Limb (tissue), 2 donors: ENCODE data around the gene NEGR1.
"Not testable (repeated sequence)": the region's sequence is repeated elsewhere in the genome, so short reads cannot be mapped to it uniquely, and the experiment has no call there.

Source experiments
- DNase-seq, 2 donors: peaks; one replicate each; pipeline ENCODE4 v3.0.0-alpha.2; 2016; ENCODE audit errors: extremely low spot score in 2 of 2

NEGR1 gene

DNA sequence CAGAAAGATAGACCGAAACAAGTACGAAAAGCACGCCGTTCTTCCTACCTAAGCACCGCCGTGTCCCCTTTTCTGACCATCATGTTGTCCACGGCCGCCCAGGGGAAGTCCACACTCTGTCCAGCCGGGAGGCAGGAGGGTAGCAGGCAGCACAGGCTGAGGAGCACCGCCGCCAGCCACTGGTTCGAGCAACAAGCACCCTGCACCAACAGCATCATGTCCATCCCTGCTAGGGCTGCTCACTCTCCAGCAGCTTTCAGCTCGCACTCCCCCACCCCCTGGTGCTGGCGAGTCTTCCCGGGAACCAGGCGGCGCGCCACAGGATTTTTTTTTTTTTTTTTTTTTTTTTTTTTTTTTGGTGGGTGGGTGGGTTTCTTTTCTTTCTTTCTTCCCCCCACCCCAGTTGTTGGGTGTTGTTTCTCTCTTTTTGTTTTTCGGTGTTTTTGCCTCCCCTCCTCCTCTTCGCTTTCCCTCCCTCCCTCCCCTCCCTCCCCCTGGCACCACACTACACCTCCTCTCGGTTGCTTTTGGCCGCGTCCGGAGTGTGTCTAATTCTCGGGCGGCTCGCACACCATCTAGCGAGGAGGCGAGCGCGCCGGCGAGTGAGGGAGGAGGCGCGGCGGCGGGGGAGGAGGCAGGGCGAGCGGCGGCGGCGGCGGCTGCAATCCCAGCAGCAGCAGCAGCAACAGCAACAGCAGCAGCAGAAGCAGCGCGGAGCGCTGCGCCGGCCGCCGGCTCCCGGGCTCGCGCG is at the start of gene NEGR1:
Gene NEGR1 (minus strand): TSS at position 269 of the 751 bp plus-strand sequence.
- DNase-seq = peak; percentile 82 to 93

DNA sequence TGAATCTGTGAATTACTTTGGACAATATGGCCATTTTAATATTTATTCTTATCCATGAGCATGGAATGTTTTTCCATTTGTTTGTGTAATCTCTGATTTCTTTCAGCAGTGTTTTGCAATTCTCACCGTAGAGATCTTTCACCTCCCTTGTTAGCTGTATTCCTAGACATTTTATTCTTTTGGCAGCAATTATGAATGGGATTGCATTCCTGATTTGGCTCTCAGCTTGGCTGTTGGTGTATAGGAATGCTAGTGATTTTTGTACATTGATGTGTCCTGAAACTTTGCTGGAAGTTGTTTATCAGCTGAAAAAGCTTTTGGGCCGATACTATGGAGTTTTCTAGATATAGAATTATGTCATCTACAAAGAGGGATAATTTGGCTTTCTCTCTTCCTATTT is 44.2 kb upstream of the NEGR1 start:
- no peak for DNase-seq

DNA sequence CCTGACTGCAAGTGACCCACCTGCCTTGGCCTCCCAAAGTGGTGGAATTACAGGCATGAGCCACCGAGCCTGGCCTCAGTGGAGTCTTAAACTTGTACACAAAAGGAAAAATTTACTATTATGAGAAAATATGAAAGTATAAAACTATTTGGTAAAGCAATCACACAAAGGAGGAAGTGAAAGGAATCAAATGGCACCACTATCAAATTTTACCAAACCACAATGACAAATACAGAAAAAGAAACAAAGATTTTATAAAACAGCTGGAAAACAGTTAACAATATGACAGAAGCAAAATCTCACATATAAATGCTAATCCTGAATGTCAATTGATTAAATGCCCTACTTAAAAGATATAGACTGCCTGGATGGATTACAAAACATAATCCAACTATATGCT is 42.1 kb upstream of the NEGR1 start:
- no peak for DNase-seq

DNA sequence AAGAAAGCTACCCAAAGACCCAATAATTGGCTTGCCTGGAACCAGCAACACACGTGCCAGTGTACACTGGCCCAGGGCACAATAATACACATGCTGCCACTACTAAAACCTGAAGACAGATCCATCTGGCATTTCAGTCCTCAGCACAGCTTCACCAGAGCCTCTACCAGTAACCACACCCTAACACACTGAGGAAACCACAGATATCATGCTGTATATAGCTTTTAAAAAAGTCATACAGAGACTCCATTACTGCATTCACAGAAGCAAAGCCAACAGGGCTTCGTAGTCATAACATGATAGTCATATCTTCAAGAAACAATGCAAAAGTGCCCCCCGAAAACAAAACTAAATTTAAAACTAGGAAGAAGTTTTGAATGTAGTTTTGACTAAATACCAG is 40.6 kb upstream of the NEGR1 start:
- DNase-seq = no peak

DNA sequence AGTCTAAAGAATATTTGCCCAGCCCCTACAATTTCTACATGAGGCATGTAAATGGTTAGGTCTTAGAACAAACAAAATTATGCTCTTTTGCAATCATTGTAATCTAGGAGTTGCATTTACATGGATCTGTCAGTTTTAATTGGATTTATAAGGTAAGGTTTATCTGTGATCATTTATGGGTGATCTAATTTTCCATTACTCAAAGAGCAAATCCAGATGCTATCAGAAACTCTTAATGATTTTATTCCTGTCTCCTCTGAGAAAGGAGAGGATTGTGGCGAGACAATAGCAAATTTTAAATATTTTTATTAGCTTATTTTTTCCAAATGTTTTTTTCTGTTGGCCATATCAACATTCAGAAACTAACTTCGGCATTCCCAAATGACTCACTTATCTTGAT is 14.2 kb upstream of the NEGR1 start:
- no peak for DNase-seq

DNA sequence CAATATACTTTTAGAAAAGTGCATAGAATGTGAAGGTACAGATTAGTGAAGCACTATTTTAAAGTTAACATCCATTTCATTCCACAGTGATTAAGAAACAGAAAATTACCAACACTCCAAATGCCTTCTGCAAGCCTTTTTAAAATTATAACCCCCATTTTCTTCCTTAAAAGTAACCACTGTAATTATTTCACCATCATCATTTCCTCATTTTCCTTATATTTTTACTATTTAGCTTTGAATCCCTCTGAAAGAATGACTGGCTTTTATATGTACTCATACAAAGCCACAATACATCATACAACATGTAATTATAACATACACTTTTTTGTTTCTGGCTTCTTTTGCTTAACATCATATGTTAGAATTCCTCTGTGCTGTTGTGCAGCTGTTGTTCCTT is 6.5 kb upstream of the NEGR1 start:
- DNase-seq = no peak

DNA sequence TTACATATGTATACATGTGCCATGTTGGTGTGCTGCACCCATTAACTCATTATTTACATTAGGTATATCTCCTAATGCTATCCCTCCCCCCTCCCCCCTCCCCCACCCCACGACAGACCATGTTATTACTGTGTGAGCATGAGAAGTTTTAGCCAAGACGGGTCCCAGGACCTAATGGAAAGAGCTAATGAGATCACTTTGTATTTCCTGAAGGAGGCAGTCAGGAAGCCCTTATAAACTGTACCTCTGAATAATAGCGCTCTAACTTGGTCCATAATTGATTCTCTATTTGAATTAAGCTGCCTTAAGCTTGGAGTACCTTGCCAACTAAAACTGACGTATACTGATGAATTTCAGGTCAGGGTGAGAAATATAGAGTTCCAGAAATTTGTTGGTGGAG is 4.1 kb upstream of the NEGR1 start:
- DNase-seq = no peak

DNA sequence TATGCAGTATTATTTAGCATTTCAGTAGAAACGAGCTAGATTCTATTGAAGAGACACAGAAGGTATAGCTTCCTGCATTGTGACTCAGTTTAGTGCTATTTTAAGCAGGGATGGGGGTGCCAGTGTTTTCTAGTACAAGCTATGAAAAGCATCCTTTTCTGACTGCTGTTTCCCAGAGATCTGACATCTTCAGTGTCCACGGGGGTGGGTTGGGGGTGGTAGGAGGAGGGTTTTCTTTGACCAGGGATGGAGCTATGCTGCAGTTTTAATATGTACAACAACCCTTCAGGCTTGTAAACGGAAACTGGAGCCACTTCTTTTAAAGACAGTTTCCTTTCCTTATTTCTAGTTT is 2.7 kb upstream of the NEGR1 start:
- DNase-seq = peak in 1 of 2 donors; percentile 32

DNA sequence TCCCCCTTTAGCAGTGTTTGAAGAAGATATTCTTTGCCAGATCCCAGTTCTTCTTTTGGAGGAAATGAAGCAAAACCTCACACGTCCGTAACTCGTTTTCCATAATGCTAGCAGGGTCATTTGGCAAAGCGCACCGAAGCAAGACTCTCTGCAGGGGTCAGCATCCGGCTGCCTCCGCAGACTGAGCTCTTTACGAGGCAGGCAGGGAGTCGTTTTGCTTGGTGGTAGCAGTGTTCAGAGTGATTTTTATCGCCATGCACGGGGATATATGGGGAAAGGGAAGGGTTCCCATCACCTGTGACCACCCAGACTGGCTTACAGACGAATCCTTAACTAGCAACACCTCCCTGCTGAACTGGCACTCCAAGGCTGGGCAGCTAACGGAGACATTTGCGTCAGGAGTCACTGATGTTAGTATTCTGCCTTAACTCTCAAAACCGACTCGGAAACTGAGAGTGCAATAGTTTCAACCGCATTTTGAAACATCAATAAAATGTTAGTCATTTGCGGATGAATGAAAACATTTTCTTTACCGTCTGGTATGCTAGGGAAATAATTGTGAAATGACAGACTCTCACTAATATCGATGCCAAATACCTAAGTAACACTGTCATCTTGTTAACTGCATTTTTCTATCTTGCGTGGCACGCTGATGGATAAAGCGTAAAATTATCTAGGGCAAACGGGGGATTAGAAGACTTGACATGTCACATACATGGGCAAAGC is 2.2 kb upstream of the NEGR1 start:
- DNase-seq = peak; percentile 56 to 72

DNA sequence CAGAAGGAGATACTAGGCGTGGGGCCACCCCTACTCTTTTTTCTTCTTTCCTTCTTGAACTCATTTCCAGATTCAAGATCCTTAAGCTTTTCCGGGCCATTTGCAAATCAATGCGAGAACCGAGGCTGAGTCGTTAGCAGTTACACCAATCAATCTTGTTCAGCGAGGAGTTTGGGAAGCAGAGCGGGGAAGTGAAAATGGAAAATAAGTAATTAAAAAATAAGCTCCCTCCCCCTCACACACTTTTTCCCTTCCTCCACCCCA is 1.7 kb upstream of the NEGR1 start:
- no peak for DNase-seq

DNA sequence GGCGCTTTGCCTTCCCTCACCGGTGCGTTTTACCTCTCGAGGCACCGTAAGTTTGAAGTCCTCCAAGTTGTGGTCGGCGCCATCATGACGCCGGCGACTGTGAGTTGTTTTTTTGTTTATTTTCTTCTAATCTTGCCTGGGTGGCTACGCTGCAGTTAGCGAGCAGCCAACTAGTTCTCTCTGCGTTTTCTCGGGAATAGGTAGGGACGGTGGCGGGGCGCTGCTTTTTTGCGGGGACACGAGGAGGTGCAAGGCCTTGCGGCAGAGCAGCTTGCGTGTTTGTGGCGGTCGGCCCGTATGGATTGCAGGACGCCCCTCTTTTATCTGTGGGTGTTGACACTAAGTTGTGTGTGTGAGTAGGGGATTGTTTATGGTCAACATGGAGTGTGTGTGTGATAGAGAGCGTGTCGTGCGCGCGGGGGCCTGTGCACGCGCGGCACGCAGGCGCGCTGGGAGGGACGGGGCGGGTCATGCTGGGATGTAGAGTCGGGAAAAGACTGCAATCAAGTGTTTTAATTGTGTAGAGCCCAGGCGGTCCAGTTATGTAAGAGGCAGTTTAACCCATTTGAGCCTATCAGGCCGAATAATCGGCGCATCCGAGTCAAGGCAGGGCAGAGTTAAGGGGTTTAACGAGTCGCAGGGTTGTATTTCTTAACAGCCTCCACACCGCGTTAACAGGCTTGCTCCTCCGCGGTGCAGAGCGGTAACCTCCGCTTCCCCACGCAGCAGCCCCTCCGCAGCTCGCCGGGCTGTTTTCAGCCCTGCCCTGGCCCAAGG is 1.2 kb upstream of the NEGR1 start:
- DNase-seq = peak; percentile 73 to 88

DNA sequence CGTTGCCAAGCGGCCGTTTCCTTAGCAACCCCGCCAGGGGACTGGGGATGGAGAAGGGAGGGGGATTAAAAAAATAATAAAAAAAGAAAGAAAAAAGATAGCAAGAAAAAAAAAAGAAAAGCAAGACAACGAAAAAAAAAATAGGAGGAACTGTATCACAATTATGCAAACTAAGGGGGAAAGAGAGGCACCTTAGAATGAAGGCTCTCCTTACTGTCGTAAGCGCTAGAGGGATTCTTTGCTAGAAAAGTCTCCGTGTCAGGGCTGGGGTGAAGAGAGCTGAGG is 625 bp upstream of the NEGR1 start:
- no peak for DNase-seq

DNA sequence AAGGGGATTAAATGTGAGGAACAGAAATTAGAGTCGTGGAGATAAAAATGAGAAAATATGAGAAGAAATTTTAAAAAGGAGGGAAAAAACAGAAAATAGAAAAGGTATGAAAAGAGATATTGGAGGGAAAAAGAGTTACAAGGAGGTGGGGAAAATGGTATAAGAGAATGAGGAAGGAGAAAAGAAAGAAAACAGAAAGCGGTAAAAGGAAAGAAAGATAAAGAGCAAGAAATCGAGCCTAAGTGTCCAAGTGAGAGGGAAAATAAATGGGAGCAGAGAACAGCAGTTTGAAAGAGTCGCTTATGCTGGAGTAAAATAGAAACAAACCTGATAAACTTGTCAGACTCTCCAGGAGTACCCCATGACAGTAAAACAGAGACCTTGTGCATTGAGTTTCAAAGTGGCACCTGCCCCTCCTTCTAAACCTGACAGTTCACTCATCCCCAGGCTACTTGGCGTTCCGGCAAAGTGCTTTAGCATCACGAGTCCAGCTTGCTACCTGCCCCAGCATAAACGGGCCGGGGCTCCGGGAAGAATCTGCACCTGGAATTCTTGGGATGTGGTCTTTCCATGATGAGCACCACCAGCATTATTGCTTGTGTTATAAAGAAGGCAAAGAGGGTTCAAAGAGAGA is 585 bp downstream of the NEGR1 start:
- no peak for DNase-seq

DNA sequence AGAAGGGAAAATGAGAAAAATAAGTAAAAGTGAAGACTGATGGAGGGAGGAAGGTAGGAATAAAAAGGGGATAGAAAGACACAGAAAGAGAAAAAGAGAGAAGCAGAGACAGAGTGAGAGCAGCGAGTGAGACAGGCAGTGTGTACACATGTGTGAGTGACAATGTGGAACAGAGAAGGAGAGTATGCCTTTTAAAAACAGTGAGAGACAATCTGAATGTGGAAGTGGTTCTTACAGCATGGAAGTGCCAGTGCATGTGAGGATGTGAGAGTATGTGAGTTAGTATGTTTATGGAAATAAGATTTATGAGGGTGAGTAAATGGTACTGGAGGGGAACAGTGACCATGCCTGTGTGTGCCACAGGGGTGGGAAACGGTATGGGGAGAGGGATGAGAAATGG is 1.2 kb downstream of the NEGR1 start:
- no peak for DNase-seq

DNA sequence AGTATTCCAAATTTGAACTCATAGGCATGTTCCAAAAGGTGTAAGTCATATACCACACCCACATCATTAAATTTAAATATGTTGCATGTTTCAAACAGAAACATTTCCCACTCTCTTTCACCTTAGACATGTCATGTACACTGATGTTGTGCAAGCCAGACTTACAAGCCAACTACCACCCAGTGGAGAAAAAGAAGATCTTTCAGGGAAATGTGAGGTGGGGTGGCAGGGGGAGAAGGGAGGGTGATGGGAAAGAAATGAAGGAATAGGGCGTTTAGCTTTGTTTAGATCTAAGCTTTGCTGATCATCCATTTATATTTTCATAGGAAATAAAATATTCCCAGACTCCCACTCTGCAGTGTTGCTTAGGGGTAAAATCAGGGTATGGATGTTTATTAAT is 1.6 kb downstream of the NEGR1 start:
- no peak for DNase-seq

DNA sequence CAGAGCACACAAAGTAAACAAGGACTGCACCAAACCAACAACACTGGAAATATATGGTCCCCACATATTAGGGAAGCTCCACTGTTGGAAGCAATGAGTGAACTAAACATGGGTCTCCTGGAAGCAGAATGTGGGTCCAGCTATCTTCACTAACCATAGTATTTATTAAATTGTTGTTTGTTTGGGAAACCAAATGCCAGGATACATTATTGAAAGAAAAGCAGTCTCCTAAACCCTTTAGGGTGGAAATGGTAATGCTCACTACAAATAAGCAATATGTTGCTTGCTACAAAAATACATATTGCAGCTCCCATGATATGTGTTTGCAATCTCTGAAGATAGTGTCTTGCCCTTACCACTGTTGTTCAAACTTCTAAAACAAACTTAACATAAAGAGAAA is 2.2 kb downstream of the NEGR1 start:
- DNase-seq = no peak

DNA sequence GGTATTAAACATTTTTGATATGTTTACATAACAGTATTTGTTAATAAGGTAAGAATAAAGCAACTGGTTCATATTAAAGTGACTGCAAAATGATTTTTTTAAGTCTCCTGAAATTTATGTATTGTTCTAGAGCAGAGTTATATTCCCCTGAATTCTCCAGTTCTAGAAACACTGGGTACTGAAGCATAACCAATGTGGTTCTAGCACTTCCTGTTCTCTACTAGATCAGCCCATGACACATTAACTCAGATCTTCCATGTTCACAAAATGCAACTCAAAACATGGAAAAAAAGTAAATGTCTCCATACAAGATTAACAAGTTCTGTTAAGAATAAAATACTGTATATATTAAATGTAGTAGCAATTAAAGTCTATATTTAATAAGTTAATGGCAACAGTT is 3.9 kb downstream of the NEGR1 start:
- DNase-seq = no peak

DNA sequence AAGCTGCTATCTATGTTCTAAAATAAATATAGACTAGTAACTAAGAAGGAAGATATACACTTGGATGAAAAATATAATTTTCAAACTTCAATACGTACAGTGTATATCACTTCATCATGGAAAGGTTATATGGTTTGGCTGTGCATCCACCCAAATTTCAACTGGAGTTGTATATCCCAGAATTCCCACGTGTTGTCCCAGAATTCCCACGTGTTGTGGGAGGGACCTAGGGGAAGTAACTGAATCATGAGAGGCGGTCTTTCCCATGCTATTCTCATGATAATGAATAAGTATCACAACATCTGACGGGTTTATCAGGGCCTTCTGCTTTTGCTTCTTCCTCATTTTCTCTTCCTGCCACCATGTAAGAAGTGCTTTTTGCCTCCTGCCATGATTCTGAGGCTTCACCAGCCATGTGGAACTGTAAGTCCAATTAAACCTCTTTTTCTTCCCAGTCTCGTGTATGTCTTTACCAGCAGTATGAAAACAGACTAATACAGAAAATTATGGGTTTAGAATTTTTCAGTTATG is 10.7 kb downstream of the NEGR1 start:
- DNase-seq = no peak

DNA sequence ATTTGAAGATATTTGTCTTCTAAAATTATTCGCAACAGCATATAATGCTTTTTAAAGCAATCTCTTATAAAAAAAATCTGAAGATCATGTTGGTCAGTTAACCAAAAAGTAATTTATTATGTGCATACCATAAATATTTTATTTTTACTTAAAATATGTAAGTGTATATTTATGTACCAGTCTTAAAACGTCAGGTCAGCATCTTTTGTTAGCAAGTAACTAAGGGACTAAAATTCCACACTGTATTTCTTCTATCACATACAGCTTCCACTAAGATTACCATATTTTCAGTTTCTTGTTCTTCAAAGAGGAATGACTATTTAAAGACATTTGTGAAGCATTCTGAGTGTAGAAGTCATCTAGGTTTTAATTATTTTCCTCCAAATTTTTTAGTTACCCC is 19.6 kb downstream of the NEGR1 start:
- no peak for DNase-seq

DNA sequence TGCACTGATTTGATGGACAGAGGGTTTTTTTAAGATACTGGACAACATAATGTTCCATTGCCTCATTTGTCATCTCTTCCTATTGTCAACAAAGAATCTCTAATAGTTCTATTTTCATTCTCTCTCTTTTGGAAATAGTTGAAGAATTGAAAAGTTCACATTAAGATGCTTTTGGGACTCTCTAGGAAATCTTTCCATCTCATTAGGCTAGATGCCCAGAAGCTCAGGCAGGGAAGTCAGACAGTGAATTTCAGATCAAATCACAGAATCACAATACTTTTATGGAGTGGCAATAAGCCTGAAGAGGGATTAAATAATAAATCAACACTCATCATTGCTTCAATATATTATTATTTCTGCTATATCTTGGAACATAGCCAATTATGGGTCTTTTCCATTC is 29.2 kb downstream of the NEGR1 start:
- no peak for DNase-seq

DNA sequence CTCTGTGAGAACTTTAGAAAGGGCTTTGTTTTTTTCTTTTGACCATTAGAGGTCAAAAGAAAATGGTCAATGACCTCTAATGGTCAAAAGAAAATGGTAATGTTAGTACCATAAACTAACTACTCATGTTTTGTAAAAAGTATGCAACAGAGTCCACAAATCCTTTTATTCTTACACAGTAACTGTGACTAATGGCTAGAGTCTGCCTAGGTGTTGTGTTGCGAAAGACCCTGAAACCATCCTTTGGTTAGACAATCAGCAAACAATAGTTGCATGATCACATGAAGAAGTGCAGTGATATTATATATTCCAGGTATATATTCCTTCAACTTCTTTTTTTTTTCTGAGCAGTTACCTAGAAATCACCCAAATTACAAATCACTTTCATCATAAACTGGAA is 40.9 kb downstream of the NEGR1 start:
- no peak for DNase-seq

DNA sequence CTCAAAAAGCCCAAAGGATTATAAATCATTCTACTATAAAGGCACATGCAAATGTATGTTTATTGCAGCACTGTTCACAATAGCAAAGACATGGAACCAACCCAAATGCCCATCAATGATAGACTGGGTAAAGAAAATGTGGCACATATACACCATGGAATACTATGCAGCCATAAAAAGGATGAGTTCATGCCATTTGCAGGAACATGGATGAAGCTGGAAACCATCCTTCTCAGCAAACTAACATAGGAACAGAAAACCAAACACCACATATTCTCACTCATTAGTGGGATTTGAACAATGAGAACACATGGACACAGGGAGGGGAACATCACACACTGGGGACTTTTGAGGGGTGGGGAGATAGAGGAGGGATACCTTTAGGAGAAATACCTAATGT is 46.4 kb downstream of the NEGR1 start:
- DNase-seq = not testable (repeated sequence)
